Activated CD4-positive, alpha-beta T cell treated with anti-CD3 and anti-CD28 coated beads, Interleukin-2, amount 50 U/mL, for 4 hours (primary cell): ENCODE results near the gene GRK1.

Experiments used
- DNase-seq, 2 experiments: peaks; one replicate each; pipeline ENCODE4 v3.0.0-alpha.2; 2020

The GRK1 gene

DNA sequence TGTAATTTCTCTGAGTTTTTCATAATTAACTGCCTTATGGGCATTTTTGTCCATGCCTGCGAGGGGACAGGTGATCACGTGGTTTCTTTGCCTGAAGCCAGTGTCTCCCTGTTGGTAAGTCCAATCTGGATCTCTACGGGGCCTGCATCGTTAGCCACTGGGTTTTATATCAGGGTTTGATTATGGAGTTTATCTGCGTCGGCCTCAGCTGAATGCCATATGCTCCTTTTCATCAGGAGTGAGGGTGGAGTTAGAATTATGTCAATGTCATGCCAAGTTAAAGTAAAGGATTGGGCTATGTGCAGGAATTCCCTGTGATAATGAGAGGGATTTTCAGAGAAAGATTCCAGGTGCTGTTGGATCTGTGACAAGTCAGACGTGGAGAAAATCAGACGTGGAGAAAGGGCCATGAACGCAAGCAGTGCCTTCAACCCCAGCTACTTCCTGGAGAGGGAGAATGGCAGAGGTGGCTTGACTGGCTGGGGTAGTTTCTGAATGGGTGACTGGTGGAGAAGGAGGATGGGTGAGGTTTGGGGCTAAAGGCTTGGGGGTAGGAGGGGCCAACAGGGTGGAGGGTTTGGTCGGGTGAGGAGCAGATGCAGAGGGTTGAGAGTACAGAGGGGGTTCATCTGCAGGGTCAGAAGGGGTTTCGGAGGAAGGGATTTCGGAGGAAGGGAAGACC lies 116.3 kb downstream of the GRK1 start:
- DNase-seq = no peak

GRCh38 chr13:113783966-113784644 lies 117.1 kb downstream of the GRK1 start:
- no peak for DNase-seq

GRCh38 chr13:113784645-113785024 lies 117.6 kb downstream of the GRK1 start:
- DNase-seq = no peak

GRCh38 chr13:113785051-113786010 lies 118.3 kb downstream of the GRK1 start:
- no peak for DNase-seq

DNA sequence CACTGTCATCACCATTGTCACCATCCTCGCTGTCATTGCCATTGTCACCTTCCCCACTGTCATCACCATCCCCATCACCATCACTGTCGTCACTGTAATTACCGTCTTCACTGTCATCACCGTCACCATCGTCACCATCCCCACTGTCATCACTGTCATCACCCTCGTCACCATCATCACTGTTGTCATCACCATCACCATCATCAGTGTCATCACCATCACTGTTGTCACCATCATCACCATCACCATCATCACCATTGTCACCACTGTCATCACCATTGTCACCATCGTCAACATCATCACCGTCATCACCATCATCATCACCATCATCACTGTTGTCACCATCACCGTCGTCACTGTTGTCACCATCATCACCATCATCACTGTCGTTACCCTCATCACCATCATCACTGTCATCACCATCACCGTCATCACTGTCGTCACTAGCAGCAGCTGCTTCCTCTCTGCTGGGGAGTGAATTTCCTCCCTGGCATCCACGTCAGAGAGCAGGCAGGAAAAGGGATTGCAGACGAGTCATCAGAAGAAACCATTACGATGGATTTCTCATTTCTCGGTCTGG lies 119.3 kb downstream of the GRK1 start:
- no peak for DNase-seq
